Measurements from ENCODE around the gene CNTN5. TPM values are rescaled to one million over a fixed set of nuclear protein-coding genes. Genes with fewer than 3 reads are reported as not detected.

CNTN5 gene
- total and polyA plus RNA-seq, 10 of the 15 experiments (the other 5 are each of a cell fraction or from before 2014, with no cell fraction given): 0.01 TPM; not detected in 9

DNA sequence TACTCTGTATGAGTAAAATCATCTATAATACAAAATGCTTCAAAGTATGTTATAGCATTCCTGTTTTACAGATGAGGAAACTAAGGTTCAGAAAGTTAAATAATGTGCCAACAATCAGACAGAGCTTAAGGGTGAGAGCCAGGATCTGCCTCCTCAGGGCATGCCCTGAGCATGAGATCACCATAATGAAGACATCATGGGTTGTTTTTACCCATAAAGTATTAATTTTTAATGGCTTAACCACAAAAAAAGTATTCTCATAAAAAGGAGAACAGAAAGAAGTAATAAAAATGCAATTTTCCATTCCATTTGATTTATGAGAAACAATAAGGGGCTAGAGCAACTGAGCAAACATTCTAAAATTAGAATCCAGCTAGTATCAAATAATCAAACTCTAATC, 1132.0 kb downstream of the CNTN5 start (continued):
- no peak for TF ChIP-seq ZNF207 (IDR thresholded peaks at IDR 0.05; ENCODE audit: borderline replicate concordance)
- TF ChIP-seq, protein P1, sequence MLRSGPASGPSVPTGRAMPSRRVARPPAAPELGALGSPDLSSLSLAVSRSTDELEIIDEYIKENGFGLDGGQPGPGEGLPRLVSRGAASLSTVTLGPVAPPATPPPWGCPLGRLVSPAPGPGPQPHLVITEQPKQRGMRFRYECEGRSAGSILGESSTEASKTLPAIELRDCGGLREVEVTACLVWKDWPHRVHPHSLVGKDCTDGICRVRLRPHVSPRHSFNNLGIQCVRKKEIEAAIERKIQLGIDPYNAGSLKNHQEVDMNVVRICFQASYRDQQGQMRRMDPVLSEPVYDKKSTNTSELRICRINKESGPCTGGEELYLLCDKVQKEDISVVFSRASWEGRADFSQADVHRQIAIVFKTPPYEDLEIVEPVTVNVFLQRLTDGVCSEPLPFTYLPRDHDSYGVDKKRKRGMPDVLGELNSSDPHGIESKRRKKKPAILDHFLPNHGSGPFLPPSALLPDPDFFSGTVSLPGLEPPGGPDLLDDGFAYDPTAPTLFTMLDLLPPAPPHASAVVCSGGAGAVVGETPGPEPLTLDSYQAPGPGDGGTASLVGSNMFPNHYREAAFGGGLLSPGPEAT (IDR thresholded peaks at IDR 0.05; ENCODE audit: low read depth): no peak
- TF ChIP-seq IRF4 (IDR thresholded peaks at IDR 0.05; ENCODE audit: low read depth, low read length): no peak
- no peak for TF ChIP-seq ZBTB40 (IDR thresholded peaks at IDR 0.05; ENCODE audit: borderline replicate concordance)
- TF ChIP-seq YBX1 (IDR thresholded peaks at IDR 0.05): no peak
- TF ChIP-seq, protein P2, sequence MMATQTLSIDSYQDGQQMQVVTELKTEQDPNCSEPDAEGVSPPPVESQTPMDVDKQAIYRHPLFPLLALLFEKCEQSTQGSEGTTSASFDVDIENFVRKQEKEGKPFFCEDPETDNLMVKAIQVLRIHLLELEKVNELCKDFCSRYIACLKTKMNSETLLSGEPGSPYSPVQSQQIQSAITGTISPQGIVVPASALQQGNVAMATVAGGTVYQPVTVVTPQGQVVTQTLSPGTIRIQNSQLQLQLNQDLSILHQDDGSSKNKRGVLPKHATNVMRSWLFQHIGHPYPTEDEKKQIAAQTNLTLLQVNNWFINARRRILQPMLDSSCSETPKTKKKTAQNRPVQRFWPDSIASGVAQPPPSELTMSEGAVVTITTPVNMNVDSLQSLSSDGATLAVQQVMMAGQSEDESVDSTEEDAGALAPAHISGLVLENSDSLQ (IDR thresholded peaks at IDR 0.05): no peak
- no peak for TF ChIP-seq HSF1 (IDR thresholded peaks at IDR 0.05; ENCODE audit: low read depth, low read length)
